OCI-LY7 (cell line): ENCODE results near the gene SCGB1C2. TPM values are rescaled to one million over a fixed set of nuclear protein-coding genes. Genes with fewer than 3 reads are reported as not detected.

Source experiments
- BruUV-seq: library from RNA; stranded (reverse); fragments of 400-500 nt; replicated peaks from 2 replicates; lab custom pipeline; 2021; lab: Mats Ljungman, UMichigan
- CTCF ChIA-PET: fragments of 300-600 bp; sonication (Branson Sonifier 250); formaldehyde crosslinking; loops from one replicate; lab custom pipeline; 2022; ENCODE audit warnings: antibody characterized with exemption; ENCODE audit not compliant: unreplicated experiment; lab: Charles Lee
- POLR2A ChIA-PET: fragments of 300-600 bp; sonication (Branson Sonifier 250); formaldehyde crosslinking; loops from one replicate; lab custom pipeline; 2022; ENCODE audit warnings: antibody characterized with exemption; lab: Charles Lee
- DNase-seq: peaks from one replicate; pipeline ENCODE4 v3.0.0-alpha.2; 2015; ENCODE audit warnings: low spot score
- H2AFZ ChIP-seq: fragments of 200-600 bp; sonication (generic), shearing (Covaris generic); 2 replicates; pipeline ENCODE4 v1.6.1; 2014; ENCODE audit warnings: mild to moderate bottlenecking, antibody characterized with exemption, low read length, moderate library complexity
- H3K27ac ChIP-seq: fragments of 200-600 bp; sonication (generic); 2 replicates; pipeline ENCODE4 v1.5.1; 2014; ENCODE audit warnings: mixed run types, low read depth, mild to moderate bottlenecking, moderate library complexity, low read length, inconsistent platforms; ENCODE audit not compliant: poor library complexity, severe bottlenecking
- H3K36me3 ChIP-seq: fragments of 200-600 bp; sonication (generic); 2 replicates; pipeline ENCODE4 v1.6.1; 2014; ENCODE audit warnings: mild to moderate bottlenecking, antibody characterized with exemption, low read length, moderate library complexity, mixed read lengths; ENCODE audit not compliant: insufficient read depth
- H3K4me1 ChIP-seq: fragments of 200-600 bp; sonication (generic); 2 replicates; pipeline ENCODE4 v1.5.1; 2014; ENCODE audit warnings: mild to moderate bottlenecking, low read length; ENCODE audit not compliant: insufficient read depth, poor library complexity, severe bottlenecking
- H3K4me2 ChIP-seq: fragments of 200-600 bp; sonication (generic); 2 replicates; pipeline ENCODE4 v1.6.1; 2014; ENCODE audit warnings: mild to moderate bottlenecking, low read length
- H3K4me3 ChIP-seq: fragments of 200-600 bp; sonication (generic); 2 replicates; pipeline ENCODE4 v1.5.1; 2014; ENCODE audit warnings: mild to moderate bottlenecking, low read depth, low read length; ENCODE audit not compliant: poor library complexity, severe bottlenecking
- H3K79me2 ChIP-seq: fragments of 200-600 bp; sonication (generic); 2 replicates; pipeline ENCODE4 v1.6.1; 2016; ENCODE audit warnings: low read depth, mild to moderate bottlenecking, low read length, moderate library complexity, mixed read lengths; ENCODE audit not compliant: insufficient read depth
- H3K9me2 ChIP-seq: fragments of 200-600 bp; sonication (generic); 2 replicates; pipeline ENCODE4 v1.6.1; 2016; ENCODE audit warnings: mild to moderate bottlenecking, low read length, mixed read lengths; ENCODE audit not compliant: insufficient read depth
- H3K9me3 ChIP-seq: fragments of 200-600 bp; sonication (generic); 2 replicates; pipeline ENCODE4 v1.6.1; 2014; ENCODE audit warnings: mild to moderate bottlenecking, mixed run types, low read length, mixed read lengths
- H4K20me1 ChIP-seq: fragments of 200-600 bp; sonication (generic); 2 replicates; pipeline ENCODE4 v1.6.1; 2014; ENCODE audit warnings: mild to moderate bottlenecking, antibody characterized with exemption, low read length, moderate library complexity, mixed read lengths; ENCODE audit not compliant: insufficient read depth
- CTCF ChIP-seq: fragments of 200-600 bp; sonication (generic); conservative IDR thresholded peaks from 2 replicates; pipeline ENCODE4 v1.5.1; 2014; ENCODE audit warnings: mild to moderate bottlenecking, antibody characterized with exemption, low read length, moderate library complexity, mixed read lengths
- EZH2phosphoT487 ChIP-seq: fragments of 200-600 bp; sonication (generic); IDR thresholded peaks from 2 replicates; pipeline ENCODE4 v1.6.1; 2018; ENCODE audit warnings: low read depth, borderline replicate concordance, mild to moderate bottlenecking, mixed run types, antibody characterized with exemption, low read length, moderate library complexity, mixed read lengths
- intact Hi-C: fragments of 100-400 bp; cut with micrococcal nuclease; formaldehyde crosslinking; loops from one replicate; pipeline ENCODE4 v1.10.0; 2022; ENCODE audit not compliant: unreplicated experiment
- total RNA-seq, 2 experiments: library from RNA; depleted of rRNA in 1 of 2; stranded (reverse); fragments of >200 nt in 1 of 2; shearing (Covaris generic) in 1 of 2; gene quantifications; 2 replicates each; pipeline ENCODE4 v1.2.3, GENCODE V29; 2014 to 2022

The SCGB1C2 gene
- total RNA-seq, 2 experiments from 2014 or later = not detected

GRCh38 chr17:171871-172270 lies 34.5 kb downstream of the SCGB1C2 start:
- BruUV-seq = no TSS peak
- no peaks in the 10 kb centered on the region for H3K9me3 ChIP-seq
- no peak for DNase-seq
- H3K36me3 ChIP-seq = no peaks in the 10 kb centered on the region
- H2AFZ ChIP-seq = no peak overlapping the region
- intact Hi-C loops = no loop called here
- H3K4me2 ChIP-seq = no peak overlapping the region
- peaks cover 7% of the 10 kb centered on the region for H3K4me1 ChIP-seq
- no peak overlapping the region for H3K4me3 ChIP-seq
- no peaks in the 10 kb centered on the region for H3K9me2 ChIP-seq
- POLR2A ChIA-PET = no interaction called here
- H4K20me1 ChIP-seq = no peaks in the 10 kb centered on the region
- no peak overlapping the region for H3K27ac ChIP-seq
- TF ChIP-seq CTCF (no peak), EZH2phosphoT487 (no peak)
- CTCF ChIA-PET = no interaction called here
- no peaks in the 10 kb centered on the region for H3K79me2 ChIP-seq

GRCh38 chr17:172401-172800 lies 35.0 kb downstream of the SCGB1C2 start:
- intact Hi-C loops = no loop called here
- Histone ChIP-seq H2AFZ (no peak overlapping the region), H3K27ac (no peak overlapping the region), H4K20me1 (no peaks in the 10 kb centered on the region), H3K4me2 (no peak overlapping the region), H3K9me2 (no peaks in the 10 kb centered on the region), H3K36me3 (no peaks in the 10 kb centered on the region), H3K79me2 (no peaks in the 10 kb centered on the region), H3K9me3 (no peaks in the 10 kb centered on the region), H3K4me3 (no peak overlapping the region), H3K4me1 (peaks cover 7% of the 10 kb centered on the region)
- TF ChIP-seq EZH2phosphoT487 (no peak), CTCF (no peak)
- BruUV-seq = no TSS peak
- DNase-seq = no peak
- ChIA-PET CTCF (no interaction called here), POLR2A (no interaction called here)

- Histone ChIP-seq H3K36me3 (no peaks in the 10 kb centered on the region), H3K9me3 (no peaks in the 10 kb centered on the region), H3K9me2 (no peaks in the 10 kb centered on the region), H4K20me1 (no peaks in the 10 kb centered on the region), H2AFZ (no peak overlapping the region), H3K4me1 (peaks cover 7% of the 10 kb centered on the region), H3K4me3 (no peak overlapping the region), H3K79me2 (no peaks in the 10 kb centered on the region), H3K27ac (no peak overlapping the region), H3K4me2 (no peak overlapping the region)
- POLR2A ChIA-PET = no interaction called here
- TF ChIP-seq EZH2phosphoT487 (no peak), CTCF (no peak)
- BruUV-seq = no TSS peak
- CTCF ChIA-PET = no interaction called here
- no peak for DNase-seq
- intact Hi-C loops = no loop called here
Observed at GRCh38 chr17:173166-173911, 36.0 kb downstream of the SCGB1C2 start.
